Non-pigmented ciliary epithelial cell (primary cell): ENCODE data around the gene PANX2.
A peak's percentile ranks its signal among the peaks of the same experiment; 100 is the strongest.
"Not testable (repeated sequence)": the region's sequence is repeated elsewhere in the genome, so short reads cannot be mapped to it uniquely, and the experiment has no call there.

Source experiments
- DNase-seq: peaks from one replicate; pipeline ENCODE4 v3.0.0-alpha.2; 2010; ENCODE audit warnings: low read depth

PANX2 gene

DNA sequence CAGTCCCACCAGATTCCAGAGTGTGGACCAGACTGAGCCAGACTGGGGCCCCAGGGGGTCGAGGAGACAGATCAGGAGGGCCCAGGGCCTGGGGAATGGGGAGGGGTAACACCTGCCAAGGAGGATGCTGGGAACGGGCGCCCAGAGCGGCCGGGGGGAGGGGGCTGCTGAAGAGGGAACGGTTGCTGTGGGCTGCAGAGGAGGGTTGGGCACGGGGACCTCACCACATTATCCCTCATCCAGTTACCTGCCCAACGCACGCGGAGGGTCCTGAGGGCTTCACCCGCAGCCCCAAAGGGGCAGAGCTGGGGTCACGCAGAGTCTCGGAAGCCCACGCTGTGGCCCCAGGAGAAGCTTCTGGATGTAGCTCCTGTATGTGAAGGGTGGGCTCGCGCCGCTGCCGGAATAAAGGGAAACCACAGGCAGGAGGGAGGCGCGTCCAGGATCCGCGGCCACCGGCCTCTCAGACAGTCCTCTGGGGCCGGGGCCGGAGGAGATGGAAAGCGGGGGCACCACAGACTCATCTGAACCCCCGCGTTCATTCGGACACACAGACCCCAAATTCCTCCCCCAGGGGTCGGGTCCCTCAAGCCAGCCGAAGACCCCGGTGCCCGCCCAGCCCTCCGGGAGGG, 29.4 kb downstream of the PANX2 start:
- DNase-seq: no peak

DNA sequence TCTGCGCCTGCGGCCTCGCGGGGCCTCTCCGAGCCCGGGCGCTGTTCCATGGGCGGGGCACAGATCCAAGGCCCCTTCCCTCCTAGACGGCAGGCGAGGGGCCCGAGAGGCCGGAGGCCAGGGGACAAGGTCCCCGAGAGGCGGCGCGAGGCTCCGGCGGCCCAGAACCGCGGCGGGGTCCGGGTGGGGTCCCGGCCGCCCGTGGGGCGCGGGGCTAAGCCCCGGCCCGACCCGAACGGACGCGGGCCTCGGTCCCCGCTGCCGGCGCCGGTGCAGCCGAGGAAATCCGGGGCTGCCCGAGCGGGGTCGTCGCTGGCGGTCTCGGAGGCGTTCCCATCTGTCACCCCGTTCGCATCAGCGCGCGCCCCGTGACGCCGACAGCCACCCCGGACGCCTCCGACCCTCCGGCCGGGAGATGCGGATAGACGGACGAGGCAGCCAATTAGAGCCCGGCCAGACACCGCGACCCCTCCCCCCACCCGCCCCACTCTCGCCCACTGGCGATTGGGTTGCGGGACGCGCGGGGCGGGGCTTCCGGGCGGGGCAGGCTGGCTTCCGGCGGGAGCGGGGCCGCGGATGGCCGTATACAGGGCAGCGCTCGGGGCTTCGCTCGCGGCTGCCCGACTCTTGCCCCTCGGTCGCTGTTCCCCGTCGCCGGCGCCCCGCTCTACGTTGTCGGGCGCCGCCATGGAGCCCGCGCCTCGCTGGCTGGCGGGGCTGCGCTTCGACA, 30.1 kb downstream of the PANX2 start, which contains the start of gene SELENOO:
Gene SELENOO, plus strand, starts transcription at position 551 of the 730 bp plus-strand sequence. Its CDS starts 26 bp downstream, at position 577.
- no peak for DNase-seq

DNA sequence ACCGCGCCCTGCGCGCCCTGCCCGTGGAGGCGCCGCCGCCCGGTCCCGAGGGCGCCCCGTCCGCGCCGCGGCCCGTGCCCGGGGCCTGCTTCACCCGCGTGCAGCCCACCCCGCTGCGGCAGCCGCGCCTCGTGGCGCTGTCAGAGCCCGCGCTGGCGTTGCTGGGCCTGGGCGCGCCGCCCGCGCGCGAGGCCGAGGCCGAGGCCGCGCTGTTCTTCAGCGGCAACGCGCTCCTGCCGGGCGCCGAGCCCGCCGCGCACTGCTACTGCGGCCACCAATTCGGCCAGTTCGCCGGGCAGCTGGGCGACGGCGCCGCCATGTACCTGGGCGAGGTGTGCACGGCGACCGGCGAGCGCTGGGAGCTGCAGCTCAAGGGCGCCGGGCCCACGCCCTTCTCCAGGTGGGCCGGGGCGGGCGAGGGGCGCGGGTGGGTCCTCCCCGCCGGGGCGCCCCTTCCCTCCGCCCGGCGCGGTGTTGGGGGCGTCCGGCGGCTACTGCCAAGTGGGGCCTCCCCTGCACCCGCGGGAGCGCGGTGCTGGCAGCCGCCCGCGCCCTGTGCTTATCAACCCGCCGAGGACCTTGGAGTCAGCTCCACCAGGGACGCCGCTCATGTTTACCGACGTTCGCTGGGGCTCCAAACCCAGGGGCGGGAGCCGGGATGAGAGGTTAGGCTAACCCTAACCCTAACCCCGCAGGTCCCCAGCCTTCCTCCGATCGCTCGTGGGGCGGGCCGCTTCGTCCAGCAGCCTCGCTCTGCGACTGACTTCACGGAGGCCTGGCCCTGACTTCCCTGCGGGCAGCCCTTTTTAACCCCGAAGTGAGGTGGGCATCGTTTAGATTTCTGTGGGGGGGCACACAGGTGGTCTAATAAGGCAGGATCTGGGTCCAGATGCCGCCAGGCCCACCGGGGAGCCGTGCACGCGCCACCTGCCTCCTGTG, 30.9 kb downstream of the PANX2 start:
- no peak for DNase-seq

DNA sequence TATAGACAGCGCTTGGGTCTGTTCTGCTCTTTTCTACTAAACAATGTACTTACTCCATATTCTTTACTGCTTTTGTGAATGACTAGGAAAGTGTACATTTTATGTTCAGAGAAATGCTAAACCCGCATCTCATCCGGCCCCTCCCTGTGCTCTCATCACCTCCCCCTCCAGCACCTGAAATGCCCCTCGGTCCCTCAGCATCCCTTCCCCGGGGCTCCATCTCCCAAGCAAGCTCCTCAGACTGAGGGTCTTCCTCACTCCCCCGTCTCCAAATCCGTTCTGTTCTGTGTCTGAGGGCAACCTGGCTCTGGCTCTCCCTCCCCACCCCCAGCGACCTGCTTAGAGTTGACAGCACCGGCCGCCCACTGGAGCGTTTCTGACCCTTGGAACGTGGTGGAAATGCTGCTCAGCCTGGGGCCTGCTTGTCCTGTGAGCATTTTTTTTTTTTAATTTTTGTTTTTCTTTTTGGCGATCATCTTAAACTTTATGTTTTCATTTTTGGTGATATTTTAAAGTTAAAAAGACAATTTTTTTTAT, 31.7 kb downstream of the PANX2 start:
- no peak for DNase-seq

DNA sequence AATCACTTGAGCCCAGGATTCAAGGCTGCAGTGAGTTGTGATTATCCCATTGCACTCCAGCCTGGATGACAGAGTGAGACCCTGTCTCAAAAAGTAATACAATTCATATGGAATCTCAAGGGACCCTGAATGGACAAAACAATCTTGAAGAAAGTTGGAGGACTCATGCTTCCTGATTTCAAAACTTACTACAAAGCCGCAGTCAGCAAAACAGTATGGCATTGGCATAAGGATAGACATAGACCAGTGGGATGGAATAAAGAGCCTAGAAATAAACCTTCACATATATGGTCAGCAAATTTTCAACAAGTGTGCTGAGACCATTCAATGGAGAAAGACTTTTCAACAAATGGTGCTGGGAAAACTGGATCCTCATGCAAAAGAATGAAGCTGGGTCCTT, 32.8 kb downstream of the PANX2 start:
- DNase-seq: no peak

DNA sequence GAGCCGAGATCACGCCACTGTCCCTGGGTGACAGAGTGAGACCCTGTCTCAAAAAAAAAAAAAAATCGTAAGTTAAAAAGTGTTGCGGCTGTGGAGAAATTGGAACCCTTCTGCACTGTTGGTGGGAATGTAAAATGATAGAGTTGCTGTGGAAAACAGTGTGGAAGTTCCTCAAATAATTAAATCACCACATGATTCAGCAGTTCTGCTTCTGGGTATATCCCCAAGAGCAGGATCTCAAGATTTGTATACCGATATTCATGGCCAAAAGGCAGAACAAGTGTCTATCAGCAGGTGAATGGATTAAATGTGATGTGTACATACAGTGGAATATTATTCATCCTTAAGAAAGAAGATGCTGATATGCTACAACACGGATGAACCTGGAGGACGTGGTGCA, 34.0 kb downstream of the PANX2 start:
- DNase-seq: no peak

DNA sequence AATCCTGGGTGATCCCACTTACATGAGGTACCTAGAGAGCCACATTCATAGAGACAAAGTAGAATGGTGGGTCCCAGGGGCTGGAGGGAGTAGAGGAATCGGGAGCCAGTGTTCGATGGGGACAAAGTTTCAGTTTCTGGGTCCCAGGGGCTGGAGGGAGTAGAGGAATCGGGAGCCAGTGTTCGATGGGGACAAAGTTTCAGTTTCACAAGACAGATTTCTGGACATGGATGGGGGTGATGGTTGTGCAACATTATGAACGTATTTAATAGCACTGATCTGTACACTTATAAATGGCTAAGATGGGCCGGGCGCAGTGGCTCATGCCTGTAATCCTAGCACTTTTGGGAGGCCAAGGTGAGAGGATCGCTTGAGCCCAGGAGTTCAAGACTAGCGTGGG, 34.5 kb downstream of the PANX2 start:
- DNase-seq: not testable (repeated sequence)

DNA sequence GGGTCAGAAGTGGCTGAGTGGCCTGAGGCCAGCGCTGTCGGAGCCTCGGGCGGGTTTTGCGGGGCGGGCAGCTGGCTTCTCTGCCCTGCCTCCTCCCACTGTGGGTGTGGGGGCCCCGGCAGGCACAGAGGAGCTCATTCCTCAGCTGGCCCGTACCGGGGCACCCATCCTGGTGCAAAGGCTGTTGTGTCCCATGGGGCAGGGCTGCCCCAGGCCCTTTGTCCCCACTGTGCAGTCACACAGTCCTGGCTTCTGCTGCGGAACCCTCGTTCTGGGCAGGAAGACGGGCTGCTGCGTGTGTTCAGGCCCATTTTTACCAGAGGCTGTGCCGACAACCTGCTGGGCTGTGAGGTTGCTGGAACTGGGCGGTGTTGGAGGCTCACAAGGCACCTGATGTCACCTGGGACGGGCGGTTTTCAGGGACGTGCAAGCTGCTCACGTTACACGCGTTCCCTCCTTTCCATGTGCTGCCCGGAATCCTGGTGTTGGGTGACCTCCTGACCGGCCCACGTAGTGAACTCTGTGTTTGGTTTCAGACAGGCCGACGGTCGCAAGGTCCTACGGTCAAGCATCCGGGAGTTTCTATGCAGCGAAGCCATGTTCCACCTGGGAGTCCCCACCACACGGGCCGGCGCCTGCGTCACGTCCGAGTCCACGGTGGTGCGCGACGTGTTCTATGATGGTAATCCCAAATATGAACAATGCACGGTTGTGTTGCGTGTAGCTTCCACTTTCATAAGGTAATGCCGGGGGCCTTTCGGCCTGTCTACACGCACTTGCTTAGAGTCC, 35.4 kb downstream of the PANX2 start:
- DNase-seq: no peak

DNA sequence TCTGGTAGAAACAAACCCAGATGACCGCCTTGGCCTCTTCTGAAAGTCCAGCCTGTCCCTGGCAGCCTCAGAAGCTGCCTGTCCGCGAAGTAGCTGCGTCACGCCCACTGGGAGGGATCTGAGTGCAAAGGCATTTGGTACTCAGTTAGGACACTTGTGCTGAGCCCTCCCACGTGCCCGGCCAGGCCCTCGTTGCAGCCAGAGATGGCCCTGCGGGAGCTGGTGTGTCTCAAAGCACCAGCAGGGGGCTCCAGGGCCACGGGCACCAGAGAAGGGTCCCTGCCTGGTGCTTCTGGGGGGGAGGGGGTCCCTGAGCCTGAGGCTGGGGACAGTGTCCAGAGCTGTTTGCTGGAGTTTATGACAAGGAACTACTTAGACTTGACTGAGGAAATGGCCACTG, 36.1 kb downstream of the PANX2 start:
- no peak for DNase-seq

DNA sequence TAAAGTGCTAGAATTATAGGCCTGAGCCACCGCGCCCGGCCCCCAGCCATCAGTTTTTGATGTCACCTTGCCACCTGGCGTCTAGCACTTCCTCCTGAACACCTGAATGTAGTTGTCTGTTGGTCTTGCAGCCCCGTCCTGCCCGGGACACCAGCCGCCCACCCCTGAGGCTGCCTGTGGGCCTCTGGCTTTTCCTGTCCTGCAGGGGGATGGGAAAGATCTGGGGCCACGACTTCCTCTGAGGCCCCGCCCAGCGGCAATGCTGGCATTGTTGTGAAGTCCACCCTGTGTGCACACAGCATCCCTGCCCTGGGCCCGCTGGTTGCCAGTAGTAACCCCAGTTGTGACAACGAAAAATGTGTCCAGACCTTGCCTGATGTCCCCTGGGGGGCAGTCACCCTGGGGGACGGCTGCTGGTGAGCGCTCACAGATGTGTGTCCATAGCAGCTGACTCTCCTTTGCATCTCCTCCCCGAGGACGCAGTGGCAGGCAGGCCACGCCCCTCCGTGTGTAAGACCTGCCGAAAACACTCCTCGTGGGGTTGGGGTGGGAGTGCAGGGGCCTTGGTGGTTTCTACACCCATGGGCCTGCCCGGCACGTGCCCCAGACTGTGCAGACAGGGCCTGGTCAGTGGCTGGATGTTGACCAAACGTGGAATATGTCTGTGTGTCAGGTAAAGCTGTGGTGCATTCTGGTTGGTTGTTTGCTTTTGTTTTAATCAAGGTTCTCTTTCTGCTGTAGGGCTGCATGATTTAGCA, 37.0 kb downstream of the PANX2 start:
- no peak for DNase-seq

DNA sequence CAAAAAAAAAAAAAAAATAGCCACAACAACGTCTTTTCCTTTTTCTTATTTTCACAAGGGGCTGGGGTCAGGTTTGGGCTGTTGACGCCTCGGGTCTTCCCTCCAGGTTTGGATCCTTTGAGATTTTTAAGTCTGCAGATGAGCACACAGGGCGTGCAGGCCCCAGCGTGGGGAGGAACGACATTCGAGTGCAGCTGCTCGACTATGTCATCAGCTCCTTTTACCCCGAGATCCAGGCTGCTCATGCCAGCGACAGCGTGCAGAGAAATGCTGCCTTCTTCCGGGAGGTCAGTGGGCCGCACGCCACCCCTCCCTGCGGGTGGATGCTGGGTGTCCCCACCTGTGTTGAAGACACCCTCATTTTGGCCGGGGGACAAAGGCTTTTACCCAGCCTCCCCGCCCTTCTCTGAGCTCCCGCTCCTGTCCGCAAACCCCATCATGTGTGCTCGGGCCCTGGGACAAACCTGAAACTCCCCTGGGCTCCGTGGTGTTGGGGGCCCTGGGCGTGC, 38.0 kb downstream of the PANX2 start:
- DNase-seq: no peak

DNA sequence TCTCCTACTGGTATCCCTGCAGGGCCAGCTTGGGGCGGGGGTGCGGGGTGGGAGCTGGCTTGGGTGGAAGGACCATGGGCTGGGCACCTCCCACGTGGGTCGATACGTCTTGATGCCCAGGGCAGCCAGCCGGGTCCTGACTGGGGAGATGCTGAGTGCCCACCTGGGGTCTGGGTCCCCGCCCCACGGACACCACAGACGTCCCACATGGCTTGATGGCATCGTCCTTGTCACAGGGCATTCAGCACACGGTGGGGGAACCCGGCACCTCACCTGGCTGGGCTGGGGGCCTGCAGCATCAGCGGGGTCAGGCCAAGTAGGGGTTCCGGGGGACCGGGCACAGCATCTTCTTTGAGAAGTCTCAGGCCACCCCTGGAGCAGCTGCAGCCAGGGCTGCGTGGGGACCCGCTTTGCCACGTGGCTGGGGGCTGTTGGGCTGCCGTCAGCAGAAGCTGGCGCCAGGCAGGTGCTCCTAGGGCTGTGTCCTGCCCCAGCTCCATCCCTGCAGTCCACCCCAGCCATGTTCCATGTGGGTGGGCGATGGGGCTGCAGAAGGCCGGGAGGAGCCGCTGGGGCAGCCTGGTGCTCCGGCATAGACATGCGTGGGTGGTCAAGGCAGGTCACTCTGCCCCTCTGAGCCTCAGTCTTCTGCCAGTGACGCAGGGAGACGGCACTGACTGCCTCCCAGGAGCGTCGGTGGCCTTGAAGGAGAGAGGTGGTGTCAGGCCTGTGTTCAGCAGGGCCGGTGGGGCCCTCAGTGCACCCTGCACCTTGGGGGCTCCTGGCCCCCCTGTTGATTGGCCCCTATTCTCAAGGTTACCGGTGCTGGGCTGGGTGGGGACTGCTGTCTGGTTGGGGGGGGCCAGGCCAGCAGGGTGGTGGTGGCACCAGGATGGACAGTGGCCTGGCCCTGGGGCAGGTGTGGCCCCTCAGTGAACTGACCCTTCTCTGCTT, 38.7 kb downstream of the PANX2 start:
- DNase-seq: no peak

DNA sequence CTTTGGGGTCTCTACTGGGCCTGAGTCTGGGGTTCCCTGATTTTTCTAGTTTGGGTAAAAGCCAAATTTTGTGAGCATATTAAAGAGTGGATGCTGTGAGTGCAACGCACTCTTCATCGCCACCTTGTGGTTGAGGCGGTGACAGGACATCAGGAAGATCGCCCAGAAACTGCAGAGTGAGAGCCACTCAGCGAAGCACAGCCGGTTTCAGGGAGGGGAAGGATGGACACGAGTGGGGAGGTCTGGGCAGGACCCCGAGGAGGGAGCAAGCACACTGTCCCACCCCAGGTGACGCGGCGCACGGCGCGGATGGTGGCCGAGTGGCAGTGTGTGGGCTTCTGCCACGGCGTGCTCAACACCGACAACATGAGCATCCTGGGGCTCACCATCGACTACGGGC, 39.4 kb downstream of the PANX2 start:
- DNase-seq: peak; percentile 9

DNA sequence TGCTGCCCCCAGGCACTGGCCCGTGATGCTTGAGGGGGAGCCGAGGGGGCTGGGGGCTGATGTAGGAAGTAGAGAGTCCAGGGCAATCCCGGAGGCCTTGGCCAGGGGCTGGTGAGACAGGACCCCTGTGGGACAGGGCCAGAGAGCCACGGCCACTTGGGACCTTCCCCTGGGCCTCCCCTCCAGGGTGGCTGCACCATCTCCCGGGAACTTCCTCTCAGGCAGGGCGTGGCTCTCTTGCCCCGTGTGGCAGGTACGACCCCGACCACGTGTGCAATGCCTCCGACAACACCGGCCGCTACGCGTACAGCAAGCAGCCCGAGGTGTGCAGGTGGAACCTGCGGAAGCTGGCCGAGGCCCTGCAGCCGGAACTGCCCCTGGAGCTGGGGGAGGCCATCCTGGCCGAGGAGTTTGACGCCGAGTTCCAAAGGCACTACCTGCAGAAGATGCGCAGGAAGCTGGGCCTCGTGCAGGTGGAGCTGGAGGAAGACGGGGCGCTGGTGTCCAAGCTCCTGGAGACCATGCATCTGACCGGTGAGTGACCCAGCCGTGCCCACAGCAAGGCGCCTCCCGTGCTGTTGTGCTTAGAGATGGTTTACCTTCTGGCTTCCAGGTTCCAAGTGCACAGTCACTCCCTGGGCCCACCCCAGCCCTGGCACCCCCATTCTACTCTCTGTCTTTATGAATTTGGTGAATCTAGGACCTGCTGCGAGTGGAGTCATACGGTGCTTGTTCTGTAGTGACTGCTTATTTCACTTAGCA, 40.0 kb downstream of the PANX2 start:
- DNase-seq: no peak

DNA sequence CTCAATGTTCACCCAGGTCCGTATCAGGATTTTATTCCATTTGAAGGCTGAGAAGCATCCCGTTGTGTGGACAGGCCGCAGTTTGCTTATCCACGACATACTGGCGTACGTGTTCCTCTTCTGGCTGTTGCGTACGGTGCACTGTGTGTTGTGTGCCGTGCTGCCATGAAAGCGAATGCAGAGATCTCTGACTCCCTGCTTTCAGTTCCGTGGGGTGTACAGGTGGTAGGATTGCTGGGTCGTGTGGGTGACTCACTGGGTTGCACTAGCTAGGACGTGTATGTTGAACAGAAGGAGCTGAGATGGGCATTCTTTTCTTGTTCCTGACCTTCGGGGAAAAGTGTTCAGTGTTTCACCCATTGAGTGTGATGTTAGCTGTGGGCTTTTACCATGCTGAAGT, 40.6 kb downstream of the PANX2 start:
- DNase-seq: no peak

DNA sequence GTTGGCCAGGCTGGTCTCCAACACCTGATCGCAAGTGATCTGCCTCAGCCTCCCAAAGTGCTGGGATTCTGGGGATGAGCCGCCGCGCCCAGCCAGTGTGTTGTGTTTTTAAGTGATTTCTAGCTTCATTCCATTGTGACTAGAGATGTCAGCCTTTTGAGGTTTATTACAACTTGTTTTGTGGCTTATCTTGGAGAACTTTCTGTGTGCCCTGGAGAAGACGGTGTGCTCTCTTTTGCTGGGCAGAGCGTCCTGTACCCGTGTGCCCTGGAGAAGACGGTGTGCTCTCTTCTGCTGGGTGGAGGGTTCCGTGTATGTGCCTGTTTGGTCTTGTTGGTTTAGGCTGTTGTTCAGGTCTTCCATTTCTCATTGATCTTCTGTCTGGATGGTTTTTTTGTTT, 42.7 kb downstream of the PANX2 start:
- DNase-seq: no peak

DNA sequence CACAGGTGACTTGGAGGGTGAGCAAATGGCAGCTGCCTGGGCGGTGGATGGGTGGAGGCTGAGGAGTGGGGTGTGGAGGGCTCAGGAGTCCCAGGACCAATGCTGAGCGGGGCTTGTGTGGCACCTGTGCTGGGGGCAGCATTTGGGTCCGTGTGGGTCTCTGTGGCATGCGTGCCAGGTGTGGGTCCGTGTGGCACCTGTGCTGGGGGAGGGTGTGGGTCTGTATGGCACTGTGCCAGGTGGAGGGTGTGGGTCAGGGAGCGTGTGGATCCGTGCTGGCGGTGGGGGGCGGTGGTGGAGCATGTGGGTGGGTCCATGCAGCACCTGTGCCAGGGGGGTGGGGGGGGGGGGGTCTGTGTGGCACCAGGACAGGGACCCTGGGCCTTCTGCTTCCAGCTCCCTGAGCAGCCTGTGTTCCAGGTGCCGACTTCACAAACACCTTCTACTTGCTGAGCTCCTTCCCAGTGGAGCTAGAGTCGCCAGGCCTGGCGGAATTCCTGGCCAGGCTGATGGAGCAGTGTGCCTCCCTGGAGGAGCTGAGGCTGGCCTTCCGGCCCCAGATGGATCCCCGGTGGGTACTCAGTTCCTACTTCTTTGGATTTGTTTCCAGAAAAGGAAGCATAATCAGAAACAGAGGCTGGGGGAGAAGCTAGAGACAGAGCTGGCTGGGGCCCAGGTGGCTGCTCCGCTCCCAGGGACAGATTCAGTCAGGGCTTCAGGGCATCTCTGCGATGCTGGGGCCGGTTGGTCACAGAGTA, 44.9 kb downstream of the PANX2 start:
- no peak for DNase-seq
